Epithelial cell of proximal tubule (primary cell): ENCODE results near the gene PLCXD3. TPM values are rescaled to one million over a fixed set of nuclear protein-coding genes. Genes with fewer than 3 reads are reported as not detected.

Experiments used
- DNase-seq: peaks from one replicate; pipeline ENCODE4 v3.0.0-alpha.2; 2011; ENCODE audit warnings: low read depth
- H3K4me3 ChIP-seq: 2 replicates; pipeline ENCODE4 v1.5.1; 2011; ENCODE audit warnings: low read depth, mild to moderate bottlenecking, low read length
- total RNA-seq: library from RNA; depleted of rRNA; stranded (reverse); fragments of >200 nt; gene quantifications from 2 replicates; pipeline ENCODE4 v1.2.3, GENCODE V29; 2015
- TF ChIP-seq, protein P1 (sequence below): conservative IDR thresholded peaks from 2 replicates; pipeline ENCODE4 v1.5.1; 2012; ENCODE audit warnings: low read depth, mild to moderate bottlenecking, low read length

The PLCXD3 gene
- total RNA-seq, 1 donor from 2014 or later, result 0.46 TPM

DNA sequence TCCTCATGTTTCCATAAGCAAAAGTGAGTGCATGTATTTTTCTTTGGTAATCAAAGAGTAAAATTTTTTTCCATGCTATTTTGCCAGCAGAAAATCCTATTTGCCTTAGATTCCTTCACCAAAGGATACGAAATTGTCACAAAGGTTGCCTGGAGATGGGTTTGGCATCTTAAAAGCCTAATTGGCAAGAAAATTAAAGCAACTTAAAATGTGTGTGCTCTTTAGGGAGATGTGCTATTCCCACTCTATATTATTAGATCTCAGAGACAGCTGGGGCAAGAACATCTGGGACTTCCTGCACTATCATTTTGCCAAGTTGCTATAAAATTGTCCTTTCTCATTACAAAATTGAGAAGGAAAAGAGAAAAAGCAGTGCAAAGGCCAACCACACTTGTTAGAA is 146.1 kb downstream of the PLCXD3 start:
- TF ChIP-seq, protein P1, sequence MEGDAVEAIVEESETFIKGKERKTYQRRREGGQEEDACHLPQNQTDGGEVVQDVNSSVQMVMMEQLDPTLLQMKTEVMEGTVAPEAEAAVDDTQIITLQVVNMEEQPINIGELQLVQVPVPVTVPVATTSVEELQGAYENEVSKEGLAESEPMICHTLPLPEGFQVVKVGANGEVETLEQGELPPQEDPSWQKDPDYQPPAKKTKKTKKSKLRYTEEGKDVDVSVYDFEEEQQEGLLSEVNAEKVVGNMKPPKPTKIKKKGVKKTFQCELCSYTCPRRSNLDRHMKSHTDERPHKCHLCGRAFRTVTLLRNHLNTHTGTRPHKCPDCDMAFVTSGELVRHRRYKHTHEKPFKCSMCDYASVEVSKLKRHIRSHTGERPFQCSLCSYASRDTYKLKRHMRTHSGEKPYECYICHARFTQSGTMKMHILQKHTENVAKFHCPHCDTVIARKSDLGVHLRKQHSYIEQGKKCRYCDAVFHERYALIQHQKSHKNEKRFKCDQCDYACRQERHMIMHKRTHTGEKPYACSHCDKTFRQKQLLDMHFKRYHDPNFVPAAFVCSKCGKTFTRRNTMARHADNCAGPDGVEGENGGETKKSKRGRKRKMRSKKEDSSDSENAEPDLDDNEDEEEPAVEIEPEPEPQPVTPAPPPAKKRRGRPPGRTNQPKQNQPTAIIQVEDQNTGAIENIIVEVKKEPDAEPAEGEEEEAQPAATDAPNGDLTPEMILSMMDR, result no peak
- DNase-seq, result no peak
- no peak overlapping the region for H3K4me3 ChIP-seq

GRCh38 chr5:41363343-41363986 is 146.9 kb downstream of the PLCXD3 start:
- DNase-seq, result no peak
- no peak overlapping the region for H3K4me3 ChIP-seq
- TF ChIP-seq, protein P1, result no peak

DNA sequence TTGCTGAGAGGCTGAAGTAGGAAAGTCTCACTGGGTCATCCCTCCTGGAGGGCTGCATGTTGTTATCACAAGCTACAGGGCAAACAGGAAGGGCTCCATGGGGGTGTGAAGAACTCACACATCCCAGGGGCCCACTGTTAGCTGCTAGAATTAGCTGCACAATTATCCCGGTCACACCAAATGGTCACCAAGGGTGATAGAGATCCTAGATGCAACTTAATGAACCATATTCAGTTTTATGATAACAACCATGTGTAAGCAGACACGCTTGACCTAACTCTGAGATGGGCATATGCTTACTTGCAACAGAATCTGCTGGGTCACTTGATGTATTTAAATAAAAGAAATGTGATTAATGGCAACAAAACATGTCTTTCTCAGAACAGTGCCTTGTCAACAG is 153.6 kb downstream of the PLCXD3 start:
- TF ChIP-seq, protein P1, result no peak
- no peak for DNase-seq

GRCh38 chr5:41349846-41350245 is 160.6 kb downstream of the PLCXD3 start:
- TF ChIP-seq, protein P1, result no peak
- H3K4me3 ChIP-seq, result no peak overlapping the region
- no peak for DNase-seq

More for the DNA sequence above, 153.6 kb downstream of the PLCXD3 start:
- H3K4me3 ChIP-seq, result no peak overlapping the region

DNA sequence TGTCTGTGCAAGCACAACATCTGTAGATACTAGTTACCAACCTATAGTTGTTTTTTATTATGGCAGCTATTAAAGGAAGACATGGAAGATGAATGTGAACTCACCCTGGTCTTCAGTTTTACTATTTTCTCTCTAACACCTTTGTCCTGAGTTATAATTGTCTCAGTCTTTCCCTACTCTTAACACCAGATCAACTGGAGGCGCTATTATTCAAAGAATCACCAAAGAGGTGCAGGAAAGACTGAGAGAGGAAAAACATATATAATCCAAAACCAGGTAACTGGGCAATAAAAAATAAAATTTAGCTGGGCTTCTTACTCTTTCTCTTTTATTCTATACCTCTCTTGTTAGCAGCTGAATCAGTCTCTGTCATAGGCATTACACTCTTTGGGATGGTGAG is 162.8 kb downstream of the PLCXD3 start:
- H3K4me3 ChIP-seq, result no peak overlapping the region
- DNase-seq, result no peak
- TF ChIP-seq, protein P1, result peak; percentile 34

- no peak for DNase-seq
- no peak overlapping the region for H3K4me3 ChIP-seq
- TF ChIP-seq, protein P1, result no peak
Observed at GRCh38 chr5:41346609-41347008, 163.8 kb downstream of the PLCXD3 start.

- DNase-seq, result no peak
- TF ChIP-seq, protein P1, result no peak
- no peak overlapping the region for H3K4me3 ChIP-seq
Observed at GRCh38 chr5:41345295-41345694, 165.1 kb downstream of the PLCXD3 start.
